Ectodermal cell (in vitro differentiated cells): Measurements from ENCODE around the gene RTTN.

ENCODE experiments used
- H3K27ac ChIP-seq: 2 replicates; pipeline ENCODE4 v1.7.0; 2013; ENCODE audit warnings: mild to moderate bottlenecking, low read depth, low read length; ENCODE audit not compliant: insufficient read depth, poor library complexity, severe bottlenecking
- H3K27me3 ChIP-seq: 2 replicates; pipeline ENCODE4 v1.7.0; 2013; ENCODE audit warnings: mild to moderate bottlenecking, low read length; ENCODE audit not compliant: insufficient read depth, control insufficient read depth, poor library complexity, severe bottlenecking
- H3K36me3 ChIP-seq: one replicate; pipeline ENCODE4 v1.7.0; 2013; ENCODE audit warnings: low read length; ENCODE audit not compliant: control insufficient read depth, insufficient read depth
- H3K4me1 ChIP-seq: one replicate; pipeline ENCODE4 v1.7.0; 2013; ENCODE audit warnings: low read length; ENCODE audit not compliant: control insufficient read depth, insufficient read depth
- H3K4me3 ChIP-seq: 2 replicates; pipeline ENCODE4 v1.7.0; 2013; ENCODE audit warnings: low read depth, low read length, control low read depth; ENCODE audit not compliant: insufficient read depth
- H3K9me3 ChIP-seq: 2 replicates; pipeline ENCODE4 v1.7.0; 2013; ENCODE audit warnings: mild to moderate bottlenecking, low read length, moderate library complexity; ENCODE audit not compliant: control insufficient read depth
- WGBS, 2 experiments: methylation state at CpG; one replicate each; pipeline ENCODE4 v1.1.7; 2013; ENCODE audit warnings: missing lambda C conversion rate in 2 of 2; 5-methylcytosine and 5-hydroxymethylcytosine counted together

Gene RTTN

GRCh38 chr18:70200286-70200685, 5.2 kb downstream of the RTTN start:
- no peak overlapping the region for H3K27ac ChIP-seq
- peaks cover 7% of the 10 kb centered on the region for H3K4me1 ChIP-seq
- 0% methylated on average over 1 of the region's 1 CpG for WGBS, 2 experiments
- H3K27me3 ChIP-seq, result no peaks in the 10 kb centered on the region
- peaks cover 4% of the 10 kb centered on the region for H3K36me3 ChIP-seq
- H3K9me3 ChIP-seq, result no peaks in the 10 kb centered on the region
- no peak overlapping the region for H3K4me3 ChIP-seq

GRCh38 chr18:70197844-70198243, 7.6 kb downstream of the RTTN start:
- WGBS, 2 experiments, result 84 to 88% methylated on average over 3 of the region's 3 CpGs
- H3K36me3 ChIP-seq, result peaks cover 15% of the 10 kb centered on the region

GRCh38 chr18:70197026-70197425, 8.5 kb downstream of the RTTN start:
- Histone ChIP-seq H3K27ac (no peak overlapping the region), H3K9me3 (no peaks in the 10 kb centered on the region), H3K27me3 (no peaks in the 10 kb centered on the region), H3K36me3 (peaks cover 15% of the 10 kb centered on the region), H3K4me1 (no peaks in the 10 kb centered on the region), H3K4me3 (no peak overlapping the region)
- 94 to 96% methylated on average over 6 of the region's 6 CpGs for WGBS, 2 experiments

More at GRCh38 chr18:70197844-70198243, 7.6 kb downstream of the RTTN start:
- no peaks in the 10 kb centered on the region for H3K4me1 ChIP-seq
- H3K9me3 ChIP-seq, result no peaks in the 10 kb centered on the region
- no peak overlapping the region for H3K27ac ChIP-seq
- H3K4me3 ChIP-seq, result no peak overlapping the region
- no peaks in the 10 kb centered on the region for H3K27me3 ChIP-seq

GRCh38 chr18:70195852-70196434, 9.5 kb downstream of the RTTN start:
- no peak overlapping the region for H3K27ac ChIP-seq
- H3K4me3 ChIP-seq, result no peak overlapping the region
- H3K4me1 ChIP-seq, result no peaks in the 10 kb centered on the region
- no peaks in the 10 kb centered on the region for H3K9me3 ChIP-seq
- H3K36me3 ChIP-seq, result peaks cover 18% of the 10 kb centered on the region
- H3K27me3 ChIP-seq, result no peaks in the 10 kb centered on the region
- 90 to 91% methylated on average over 3 to 4 of the region's 5 CpGs for WGBS, 2 experiments

GRCh38 chr18:70195014-70195614, 10.4 kb downstream of the RTTN start:
- H3K27ac ChIP-seq, result no peak overlapping the region
- H3K27me3 ChIP-seq, result no peaks in the 10 kb centered on the region
- no peak overlapping the region for H3K4me3 ChIP-seq
- H3K4me1 ChIP-seq, result no peaks in the 10 kb centered on the region
- H3K9me3 ChIP-seq, result no peaks in the 10 kb centered on the region
- H3K36me3 ChIP-seq, result peaks cover 18% of the 10 kb centered on the region
- WGBS, 2 experiments, result 91 to 96% methylated on average over 3 of the region's 3 CpGs

- Histone ChIP-seq H3K27me3 (no peaks in the 10 kb centered on the region), H3K36me3 (peaks cover 16% of the 10 kb centered on the region), H3K4me3 (no peak overlapping the region), H3K27ac (no peak overlapping the region), H3K9me3 (no peaks in the 10 kb centered on the region), H3K4me1 (no peaks in the 10 kb centered on the region)
- WGBS, 2 experiments, result 88 to 98% methylated on average over 3 to 4 of the region's 4 CpGs
These were observed 11.1 kb downstream of the RTTN start for GRCh38 chr18:70194227-70194890.

GRCh38 chr18:70190529-70190928, 15.0 kb downstream of the RTTN start:
- peaks cover 25% of the 10 kb centered on the region for H3K36me3 ChIP-seq
- 89 to 95% methylated on average over 3 of the region's 3 CpGs for WGBS, 2 experiments
- H3K27ac ChIP-seq, result no peak overlapping the region
- H3K27me3 ChIP-seq, result no peaks in the 10 kb centered on the region
- H3K4me1 ChIP-seq, result no peaks in the 10 kb centered on the region
- no peaks in the 10 kb centered on the region for H3K9me3 ChIP-seq
- H3K4me3 ChIP-seq, result no peak overlapping the region

- H3K27me3 ChIP-seq, result no peaks in the 10 kb centered on the region
- no peaks in the 10 kb centered on the region for H3K4me1 ChIP-seq
- H3K27ac ChIP-seq, result no peak overlapping the region
- no peaks in the 10 kb centered on the region for H3K9me3 ChIP-seq
- H3K4me3 ChIP-seq, result no peak overlapping the region
- H3K36me3 ChIP-seq, result peaks cover 16% of the 10 kb centered on the region
These were observed 17.4 kb downstream of the RTTN start for GRCh38 chr18:70188113-70188512.

- Histone ChIP-seq H3K27ac (no peak overlapping the region), H3K9me3 (no peaks in the 10 kb centered on the region), H3K4me3 (no peak overlapping the region), H3K27me3 (no peaks in the 10 kb centered on the region), H3K4me1 (no peaks in the 10 kb centered on the region), H3K36me3 (peaks cover 14% of the 10 kb centered on the region)
- 97 to 98% methylated on average over 2 of the region's 2 CpGs for WGBS, 2 experiments
These were observed 22.0 kb downstream of the RTTN start for GRCh38 chr18:70183441-70183840.

- H3K4me3 ChIP-seq, result no peak overlapping the region
- no peaks in the 10 kb centered on the region for H3K9me3 ChIP-seq
- H3K27ac ChIP-seq, result no peak overlapping the region
- no peaks in the 10 kb centered on the region for H3K4me1 ChIP-seq
- H3K36me3 ChIP-seq, result peaks cover 12% of the 10 kb centered on the region
- no peaks in the 10 kb centered on the region for H3K27me3 ChIP-seq
These were observed 22.9 kb downstream of the RTTN start for GRCh38 chr18:70182548-70182947.
